Measurements from ENCODE around the gene PRSS2.

GRCh38 chr7:142752376-142753225, 18.2 kb upstream of the PRSS2 start:
- no peak for TF ChIP-seq POLR2AphosphoS5 (IDR thresholded peaks at IDR 0.05)
- no peak for TF ChIP-seq CTCF (IDR thresholded peaks at IDR 0.05)
- no peak for TF ChIP-seq EP300 (IDR thresholded peaks at IDR 0.05)
- no peak for TF ChIP-seq POLR2A (IDR thresholded peaks at IDR 0.05)

All from gastroesophageal sphincter (tissue), 3 donors.